ENCODE results near the gene BCLAF1. TPM values are rescaled to one million over a fixed set of nuclear protein-coding genes. Genes with fewer than 3 reads are reported as not detected.

The BCLAF1 gene
- total and polyA plus RNA-seq, 9 of the 15 experiments (the other 6 are each of a cell fraction or from before 2014, with no cell fraction given): 65.4 to 286 (median 165) TPM

DNA sequence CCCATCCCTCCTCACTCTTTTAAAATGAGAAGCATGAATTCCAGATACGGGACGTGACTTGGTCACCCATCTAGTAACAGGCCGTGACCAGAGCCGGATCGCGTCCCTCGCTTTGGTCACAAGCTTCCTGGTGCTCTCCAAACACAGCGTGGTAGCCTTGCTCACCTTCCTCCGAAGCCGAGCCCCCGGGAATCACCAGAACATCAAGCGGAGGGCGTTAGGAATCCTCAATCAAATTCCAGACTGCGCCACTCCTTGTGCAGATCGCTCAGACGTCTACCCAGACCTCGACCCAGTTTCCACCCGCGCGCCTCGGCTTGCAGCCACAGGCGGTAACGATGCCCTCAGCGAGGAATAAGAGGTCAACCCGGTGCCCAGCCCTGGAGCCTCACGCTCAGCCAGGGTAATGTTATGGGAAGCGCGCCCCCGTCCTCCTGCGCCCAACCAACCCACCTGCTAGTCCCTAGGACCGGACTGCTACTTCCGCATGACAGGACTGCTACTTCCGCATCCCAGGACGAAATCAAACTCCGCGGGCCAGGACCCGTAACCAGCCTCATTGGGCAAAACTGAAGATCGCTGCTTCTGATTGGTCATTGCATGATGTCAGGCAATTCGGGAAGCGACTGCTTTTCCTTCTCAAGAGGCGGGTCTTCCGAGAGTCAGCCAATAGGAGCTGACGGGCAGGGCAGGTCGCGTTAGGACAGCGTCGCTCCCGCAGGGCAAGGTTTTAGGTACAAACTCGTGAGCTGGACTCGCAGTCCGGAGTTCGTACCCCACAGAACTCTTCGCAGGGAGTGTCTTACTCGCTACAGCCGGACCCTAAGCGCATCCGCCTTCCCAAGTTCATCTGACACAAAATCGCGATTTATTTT, 39.6 kb downstream of the BCLAF1 start, which contains the start of gene MTFR2 (continued):
- TF ChIP-seq CREB3L1 (IDR thresholded peaks at IDR 0.05; ENCODE audit: borderline replicate concordance, low read depth) (peak; percentile 57; the same call in 1 of the 2 replicates), TAF1 (IDR thresholded peaks at IDR 0.05; ENCODE audit: control insufficient read depth, extremely low read depth, insufficient read depth, low read length, severe bottlenecking) (peak; percentile 94), ZBTB8A (IDR thresholded peaks at IDR 0.05; ENCODE audit: partially characterized antibody) (no peak), RUNX1 (IDR thresholded peaks at IDR 0.05; ENCODE audit: low read depth) (peak; percentile 60; the same call in 1 of the 2 replicates), TEAD1 (CRISPR knock-in tag; IDR thresholded peaks at IDR 0.05) (peak; percentile 30 to 96; a peak in 3 of 4 replicates), CBFA2T2 (conservative IDR thresholded peaks at IDR 0.05) (no peak), DNMT1 (IDR thresholded peaks at IDR 0.05) (peak; percentile 97; the same call in 1 of the 2 replicates), LCOR (CRISPR knock-in tag; IDR thresholded peaks at IDR 0.05) (peak; percentile 99), YY1 (IDR thresholded peaks at IDR 0.05; ENCODE audit: borderline replicate concordance in 1 of 3, control insufficient read depth in 1 of 3, extremely low read depth in 1 of 3, insufficient read depth in 3 of 3, insufficient read length in 1 of 3, insufficient replicate concordance in 2 of 3, low read depth in 1 of 3, low read length in 2 of 3) (peak in 2 of 3 experiments; percentile 33 to 35), CC2D1A (IDR thresholded peaks at IDR 0.05) (peak; percentile 99), ASH1L (IDR thresholded peaks at IDR 0.05; ENCODE audit: borderline replicate concordance, low read depth, partially characterized antibody) (peak; percentile 99), ESRRA (IDR thresholded peaks at IDR 0.05; ENCODE audit: borderline replicate concordance, low read depth) (peak; percentile 91), REST (IDR thresholded peaks at IDR 0.05; ENCODE audit: borderline replicate concordance) (peak; percentile 95), REST (CRISPR knock-in tag; IDR thresholded peaks at IDR 0.05; ENCODE audit: low read depth) (peak; percentile 69; the same call in 1 of the 2 replicates), ATF4 (CRISPR knock-in tag; IDR thresholded peaks at IDR 0.05) (peak; percentile 58)
